Measurements from ENCODE around the gene EPB41L4B.

GRCh38 chr9:109311286-109311685, 9.6 kb downstream of the EPB41L4B start:
- no peak for TF ChIP-seq CTCF (IDR thresholded peaks at IDR 0.05; ENCODE audit: low read depth, low read length)
- TF ChIP-seq EZH2phosphoT487 (IDR thresholded peaks at IDR 0.05; ENCODE audit: low read depth) = no peak
